ENCODE results near the gene TRIM47. TPM values are rescaled to one million over a fixed set of nuclear protein-coding genes. Genes with fewer than 3 reads are reported as not detected.

TRIM47 gene
- total RNA-seq, 2 donors from 2014 or later: 1.6 to 2.7 TPM

DNA sequence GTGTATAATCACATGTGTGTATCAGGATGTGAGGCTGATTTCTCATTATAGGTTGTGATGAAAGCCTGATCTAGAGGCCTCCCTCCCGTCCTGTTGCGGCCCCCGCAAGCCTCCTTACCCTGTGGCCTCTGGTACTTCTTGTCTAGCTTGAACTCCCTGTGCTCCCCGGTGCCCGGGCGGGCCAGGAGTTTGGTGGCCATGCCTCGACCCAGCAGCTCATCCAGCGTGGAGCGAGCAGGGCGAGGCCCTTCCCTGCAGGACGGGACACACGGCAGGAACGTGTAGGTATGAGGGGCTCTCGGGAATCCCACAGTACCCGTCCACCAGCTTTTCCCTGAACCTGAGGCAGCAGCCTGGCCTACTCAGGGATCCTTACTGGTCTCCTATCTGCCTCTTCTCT is 47.5 kb upstream of the TRIM47 start:
- H3K4me3 Mint-ChIP-seq: no peak overlapping the region
- Histone ChIP-seq H3K4me3 (ENCODE audit: low read length) (no peak overlapping the region), H3K9me3 (ENCODE audit: control insufficient read depth, low read length) (no peaks in the 10 kb centered on the region), H3K9ac (ENCODE audit: extremely low read depth, low read length, poor library complexity, severe bottlenecking) (no peak overlapping the region), H3K27ac (ENCODE audit: low read depth, low read length) (no peak overlapping the region), H3K4me1 (ENCODE audit: control insufficient read depth, insufficient read depth, low read length) (no peaks in the 10 kb centered on the region), H3K36me3 (ENCODE audit: control insufficient read depth, insufficient read depth, low read length) (peaks cover 13% of the 10 kb centered on the region), H3K27me3 (ENCODE audit: control insufficient read depth, insufficient read depth, low read length, poor library complexity, severe bottlenecking) (no peaks in the 10 kb centered on the region)
- whole genome bisulfite sequencing, 2 experiments (ENCODE audit: insufficient coverage in 1 of 2, insufficient read length in 1 of 2): 90 to 96% methylated on average over 7 to 15 of the region's 15 CpGs
- TF ChIP-seq, protein P1, sequence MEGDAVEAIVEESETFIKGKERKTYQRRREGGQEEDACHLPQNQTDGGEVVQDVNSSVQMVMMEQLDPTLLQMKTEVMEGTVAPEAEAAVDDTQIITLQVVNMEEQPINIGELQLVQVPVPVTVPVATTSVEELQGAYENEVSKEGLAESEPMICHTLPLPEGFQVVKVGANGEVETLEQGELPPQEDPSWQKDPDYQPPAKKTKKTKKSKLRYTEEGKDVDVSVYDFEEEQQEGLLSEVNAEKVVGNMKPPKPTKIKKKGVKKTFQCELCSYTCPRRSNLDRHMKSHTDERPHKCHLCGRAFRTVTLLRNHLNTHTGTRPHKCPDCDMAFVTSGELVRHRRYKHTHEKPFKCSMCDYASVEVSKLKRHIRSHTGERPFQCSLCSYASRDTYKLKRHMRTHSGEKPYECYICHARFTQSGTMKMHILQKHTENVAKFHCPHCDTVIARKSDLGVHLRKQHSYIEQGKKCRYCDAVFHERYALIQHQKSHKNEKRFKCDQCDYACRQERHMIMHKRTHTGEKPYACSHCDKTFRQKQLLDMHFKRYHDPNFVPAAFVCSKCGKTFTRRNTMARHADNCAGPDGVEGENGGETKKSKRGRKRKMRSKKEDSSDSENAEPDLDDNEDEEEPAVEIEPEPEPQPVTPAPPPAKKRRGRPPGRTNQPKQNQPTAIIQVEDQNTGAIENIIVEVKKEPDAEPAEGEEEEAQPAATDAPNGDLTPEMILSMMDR (conservative IDR thresholded peaks at IDR 0.05): no peak
- no peaks in the 10 kb centered on the region for H3K9me3 Mint-ChIP-seq
- no peak overlapping the region for H3K27ac Mint-ChIP-seq
- no peak for DNase-seq
- H3K27me3 Mint-ChIP-seq (ENCODE audit: insufficient read depth): no peaks in the 10 kb centered on the region
- peaks cover 16% of the 10 kb centered on the region for H3K36me3 Mint-ChIP-seq (ENCODE audit: low read depth)
- H3K4me1 Mint-ChIP-seq: no peaks in the 10 kb centered on the region

DNA sequence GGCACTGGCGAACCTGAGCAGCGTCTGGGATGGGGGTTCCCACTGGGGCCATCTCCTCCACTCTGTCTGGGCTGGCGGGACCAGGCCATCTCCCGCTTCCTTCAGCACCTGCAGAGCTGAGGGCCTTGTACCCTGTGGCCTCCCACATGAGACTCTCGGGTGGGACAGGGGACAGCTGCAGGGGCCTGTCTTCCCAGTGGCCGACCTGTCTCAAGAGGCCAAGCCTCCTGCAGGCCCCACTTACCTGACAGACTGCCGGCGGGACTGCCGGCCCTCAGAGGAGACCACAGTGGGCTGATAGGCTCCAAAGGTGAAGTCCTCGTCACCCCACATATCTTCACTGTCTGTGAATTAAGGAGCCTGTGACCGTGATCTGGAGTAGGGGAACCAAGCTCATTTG is 46.7 kb upstream of the TRIM47 start:
- H3K27me3 ChIP-seq (ENCODE audit: control insufficient read depth, insufficient read depth, low read length, poor library complexity, severe bottlenecking): no peaks in the 10 kb centered on the region
- H3K9ac ChIP-seq (ENCODE audit: extremely low read depth, low read length, poor library complexity, severe bottlenecking): no peak overlapping the region
- H3K27ac ChIP-seq (ENCODE audit: low read depth, low read length): no peak overlapping the region
- peaks cover 13% of the 10 kb centered on the region for H3K36me3 ChIP-seq (ENCODE audit: control insufficient read depth, insufficient read depth, low read length)
- no peak overlapping the region for H3K27ac Mint-ChIP-seq
- TF ChIP-seq, protein P1 (conservative IDR thresholded peaks at IDR 0.05): no peak
- no peak overlapping the region for H3K4me3 ChIP-seq (ENCODE audit: low read length)
- no peaks in the 10 kb centered on the region for H3K4me1 ChIP-seq (ENCODE audit: control insufficient read depth, insufficient read depth, low read length)
- no peak overlapping the region for H3K4me3 Mint-ChIP-seq
- H3K4me1 Mint-ChIP-seq: no peaks in the 10 kb centered on the region
- H3K36me3 Mint-ChIP-seq (ENCODE audit: low read depth): peaks cover 15% of the 10 kb centered on the region
- H3K9me3 Mint-ChIP-seq: no peaks in the 10 kb centered on the region
- DNase-seq: no peak
- no peaks in the 10 kb centered on the region for H3K9me3 ChIP-seq (ENCODE audit: control insufficient read depth, low read length)
- no peaks in the 10 kb centered on the region for H3K27me3 Mint-ChIP-seq (ENCODE audit: insufficient read depth)
- 93 to 94% methylated on average over 3 to 11 of the region's 11 CpGs for WGBS, 2 experiments (ENCODE audit: insufficient coverage in 1 of 2, insufficient read length in 1 of 2)

DNA sequence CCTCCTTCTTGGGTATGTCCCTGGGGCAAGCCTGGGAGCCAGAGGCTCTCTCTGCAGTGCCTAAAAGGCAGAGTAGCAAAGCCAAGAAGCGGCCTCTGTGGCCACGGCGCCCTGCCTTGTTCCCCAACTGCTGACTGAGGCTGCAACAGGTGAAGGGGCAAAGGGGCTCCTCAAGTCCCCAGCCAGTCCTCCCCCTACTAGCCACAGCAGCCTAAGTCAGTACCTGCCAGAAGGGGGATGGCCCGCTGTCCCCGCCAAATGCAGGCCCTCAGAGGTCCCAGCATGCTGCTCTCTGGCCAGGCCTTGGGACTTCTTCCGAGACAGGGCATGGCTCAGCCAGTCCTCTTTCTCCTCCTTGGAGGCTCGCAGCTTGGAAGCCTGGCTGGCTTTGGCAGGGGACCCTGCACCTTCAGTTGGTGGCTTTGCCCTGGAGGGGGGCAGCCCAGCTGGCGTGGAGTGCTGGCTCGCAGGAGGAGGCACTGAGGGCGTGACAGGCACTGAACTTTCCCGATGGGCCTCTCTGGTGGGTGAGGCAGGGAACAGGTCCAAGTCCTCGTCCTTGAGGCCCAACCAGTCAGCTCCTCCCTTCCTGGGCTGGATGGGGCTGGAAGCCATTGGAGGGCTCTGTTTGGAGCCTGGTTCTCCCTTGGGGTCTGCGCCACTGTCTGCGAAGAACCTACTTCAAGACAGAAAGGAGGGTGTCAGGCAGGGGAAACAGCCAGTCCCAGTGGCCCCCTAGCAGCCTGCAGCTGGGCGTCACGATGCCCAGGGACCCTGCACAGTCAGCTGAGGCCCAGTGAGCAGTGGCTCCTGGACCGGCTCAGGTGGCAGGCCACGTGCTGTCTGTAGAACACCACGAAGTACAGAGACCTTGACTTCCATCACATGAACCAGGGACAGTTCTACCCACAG is 44.8 kb upstream of the TRIM47 start:
- no peak for DNase-seq
- H3K4me3 ChIP-seq (ENCODE audit: low read length): no peak overlapping the region
- H3K9ac ChIP-seq (ENCODE audit: extremely low read depth, low read length, poor library complexity, severe bottlenecking): no peak overlapping the region
- H3K27me3 ChIP-seq (ENCODE audit: control insufficient read depth, insufficient read depth, low read length, poor library complexity, severe bottlenecking): no peaks in the 10 kb centered on the region
- TF ChIP-seq, protein P1 (conservative IDR thresholded peaks at IDR 0.05): no peak
- no peak overlapping the region for H3K4me3 Mint-ChIP-seq
- peaks cover 13% of the 10 kb centered on the region for H3K36me3 ChIP-seq (ENCODE audit: control insufficient read depth, insufficient read depth, low read length)
- H3K9me3 Mint-ChIP-seq: no peaks in the 10 kb centered on the region
- H3K27ac Mint-ChIP-seq: no peak overlapping the region
- 93 to 95% methylated on average over 11 to 19 of the region's 19 CpGs for WGBS, 2 experiments (ENCODE audit: insufficient coverage in 1 of 2, insufficient read length in 1 of 2)
- no peak overlapping the region for H3K27ac ChIP-seq (ENCODE audit: low read depth, low read length)
- H3K27me3 Mint-ChIP-seq (ENCODE audit: insufficient read depth): no peaks in the 10 kb centered on the region
- H3K4me1 Mint-ChIP-seq: no peaks in the 10 kb centered on the region
- H3K4me1 ChIP-seq (ENCODE audit: control insufficient read depth, insufficient read depth, low read length): no peaks in the 10 kb centered on the region
- no peaks in the 10 kb centered on the region for H3K9me3 ChIP-seq (ENCODE audit: control insufficient read depth, low read length)
- peaks cover 22% of the 10 kb centered on the region for H3K36me3 Mint-ChIP-seq (ENCODE audit: low read depth)

Data from endodermal cell (in vitro differentiated cells).